Measurements from ENCODE around the gene DICER1. TPM values are rescaled to one million over a fixed set of nuclear protein-coding genes. Genes with fewer than 3 reads are reported as not detected.

Gene DICER1
- polyA plus RNA-seq, 1 donor from 2014 or later: 93.8 TPM

GRCh38 chr14:95167177-95167576, 9.8 kb upstream of the DICER1 start:
- H3K9ac ChIP-seq (ENCODE audit: low read length): no peak overlapping the region
- peaks cover 6% of the 10 kb centered on the region for H3K36me3 ChIP-seq (ENCODE audit: insufficient read depth, low read length)
- H3K9me3 ChIP-seq (ENCODE audit: low read length): peaks cover 11% of the 10 kb centered on the region
- no peak for TF ChIP-seq SMC3 (conservative IDR thresholded peaks at IDR 0.05; ENCODE audit: poor library complexity)
- no peak for TF ChIP-seq EZH2 (IDR thresholded peaks at IDR 0.05; ENCODE audit: borderline replicate concordance, insufficient read depth, low read length, poor library complexity, severe bottlenecking)
- TF ChIP-seq RAD21 (conservative IDR thresholded peaks at IDR 0.05): no peak
- TF ChIP-seq POLR2AphosphoS5 (IDR thresholded peaks at IDR 0.05): no peak
- TF ChIP-seq TAF1 (IDR thresholded peaks at IDR 0.05; ENCODE audit: low read depth): no peak
- no peak for TF ChIP-seq CTCF (IDR thresholded peaks at IDR 0.05; ENCODE audit: poor library complexity, severe bottlenecking)
- TF ChIP-seq MXI1 (conservative IDR thresholded peaks at IDR 0.05; ENCODE audit: poor library complexity, severe bottlenecking): no peak
- TF ChIP-seq REST (IDR thresholded peaks at IDR 0.05; ENCODE audit: borderline replicate concordance): no peak
- no peak for TF ChIP-seq EP300 (conservative IDR thresholded peaks at IDR 0.05; ENCODE audit: poor library complexity, severe bottlenecking)
- H3K27ac ChIP-seq (ENCODE audit: low read length): no peak overlapping the region
- no peak overlapping the region for H2AFZ ChIP-seq (ENCODE audit: low read depth, low read length)
- H3K79me2 ChIP-seq (replicated peaks; ENCODE audit: insufficient read depth, low read length): no peaks in the 10 kb centered on the region
- no peaks in the 10 kb centered on the region for H3K9me2 ChIP-seq (ENCODE audit: insufficient read depth, low read length)
- no peaks in the 10 kb centered on the region for H3F3A ChIP-seq (ENCODE audit: insufficient read depth, low read length, poor library complexity, severe bottlenecking)
- no peaks in the 10 kb centered on the region for H4K20me1 ChIP-seq (ENCODE audit: insufficient read depth)
- no peak overlapping the region for H3K4me3 ChIP-seq (ENCODE audit: low read length)
- no peak overlapping the region for H3K4me2 ChIP-seq (ENCODE audit: low read length)
- H3K27me3 ChIP-seq (ENCODE audit: insufficient read depth, low read depth, low read length): no peaks in the 10 kb centered on the region

GRCh38 chr14:95165517-95165916, 8.2 kb upstream of the DICER1 start:
- Histone ChIP-seq H3K9me2 (ENCODE audit: insufficient read depth, low read length) (no peaks in the 10 kb centered on the region), H3K36me3 (ENCODE audit: insufficient read depth, low read length) (peaks cover 6% of the 10 kb centered on the region), H3K27me3 (ENCODE audit: insufficient read depth, low read depth, low read length) (no peaks in the 10 kb centered on the region), H3K79me2 (replicated peaks; ENCODE audit: insufficient read depth, low read length) (no peaks in the 10 kb centered on the region), H3K27ac (ENCODE audit: low read length) (no peak overlapping the region), H3K9ac (ENCODE audit: low read length) (no peak overlapping the region), H3F3A (ENCODE audit: insufficient read depth, low read length, poor library complexity, severe bottlenecking) (no peaks in the 10 kb centered on the region), H3K9me3 (ENCODE audit: low read length) (peaks cover 11% of the 10 kb centered on the region), H4K20me1 (ENCODE audit: insufficient read depth) (no peaks in the 10 kb centered on the region), H2AFZ (ENCODE audit: low read depth, low read length) (no peak overlapping the region), H3K4me2 (ENCODE audit: low read length) (no peak overlapping the region), H3K4me3 (ENCODE audit: low read length) (no peak overlapping the region)
- no peak for TF ChIP-seq MXI1 (conservative IDR thresholded peaks at IDR 0.05; ENCODE audit: poor library complexity, severe bottlenecking)
- no peak for TF ChIP-seq CTCF (IDR thresholded peaks at IDR 0.05; ENCODE audit: poor library complexity, severe bottlenecking)
- TF ChIP-seq SMC3 (conservative IDR thresholded peaks at IDR 0.05; ENCODE audit: poor library complexity): no peak
- TF ChIP-seq REST (IDR thresholded peaks at IDR 0.05; ENCODE audit: borderline replicate concordance): no peak
- no peak for TF ChIP-seq EZH2 (IDR thresholded peaks at IDR 0.05; ENCODE audit: borderline replicate concordance, insufficient read depth, low read length, poor library complexity, severe bottlenecking)
- no peak for TF ChIP-seq TAF1 (IDR thresholded peaks at IDR 0.05; ENCODE audit: low read depth)
- no peak for TF ChIP-seq POLR2AphosphoS5 (IDR thresholded peaks at IDR 0.05)

Data from neural cell (in vitro differentiated cells).